HEK293 (cell line): Measurements from ENCODE around the gene EEF1B2.

ENCODE experiments used
- ZBTB44 ChIP-seq: fragments of 450-650 bp; IDR thresholded peaks from 2 replicates; pipeline ENCODE4 v1.5.1; 2018; ENCODE audit warnings: missing biosample characterization, mild to moderate bottlenecking, missing genetic modification characterization
- ZNF660 ChIP-seq: fragments of 450-650 bp; IDR thresholded peaks from 2 replicates; pipeline ENCODE4 v1.5.1; 2018; ENCODE audit warnings: missing biosample characterization, mild to moderate bottlenecking, missing genetic modification characterization
- TF ChIP-seq, protein P1 (sequence below): fragments of 450-650 bp; formaldehyde crosslinking; IDR thresholded peaks from 2 replicates; pipeline ENCODE4 v1.5.1; 2016; ENCODE audit warnings: missing biosample characterization, missing genetic modification characterization

- TF ChIP-seq ZBTB44 (tag by site-specific recombination) = no peak
- no peak for TF ChIP-seq ZNF660 (tag by site-specific recombination)
- TF ChIP-seq, protein P1, sequence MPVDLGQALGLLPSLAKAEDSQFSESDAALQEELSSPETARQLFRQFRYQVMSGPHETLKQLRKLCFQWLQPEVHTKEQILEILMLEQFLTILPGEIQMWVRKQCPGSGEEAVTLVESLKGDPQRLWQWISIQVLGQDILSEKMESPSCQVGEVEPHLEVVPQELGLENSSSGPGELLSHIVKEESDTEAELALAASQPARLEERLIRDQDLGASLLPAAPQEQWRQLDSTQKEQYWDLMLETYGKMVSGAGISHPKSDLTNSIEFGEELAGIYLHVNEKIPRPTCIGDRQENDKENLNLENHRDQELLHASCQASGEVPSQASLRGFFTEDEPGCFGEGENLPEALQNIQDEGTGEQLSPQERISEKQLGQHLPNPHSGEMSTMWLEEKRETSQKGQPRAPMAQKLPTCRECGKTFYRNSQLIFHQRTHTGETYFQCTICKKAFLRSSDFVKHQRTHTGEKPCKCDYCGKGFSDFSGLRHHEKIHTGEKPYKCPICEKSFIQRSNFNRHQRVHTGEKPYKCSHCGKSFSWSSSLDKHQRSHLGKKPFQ = no peak
These were observed 15.3 kb upstream of the EEF1B2 start for GRCh38 chr2:206144383-206144782.
